ENCODE results near the gene BLVRB.

Gene BLVRB

DNA sequence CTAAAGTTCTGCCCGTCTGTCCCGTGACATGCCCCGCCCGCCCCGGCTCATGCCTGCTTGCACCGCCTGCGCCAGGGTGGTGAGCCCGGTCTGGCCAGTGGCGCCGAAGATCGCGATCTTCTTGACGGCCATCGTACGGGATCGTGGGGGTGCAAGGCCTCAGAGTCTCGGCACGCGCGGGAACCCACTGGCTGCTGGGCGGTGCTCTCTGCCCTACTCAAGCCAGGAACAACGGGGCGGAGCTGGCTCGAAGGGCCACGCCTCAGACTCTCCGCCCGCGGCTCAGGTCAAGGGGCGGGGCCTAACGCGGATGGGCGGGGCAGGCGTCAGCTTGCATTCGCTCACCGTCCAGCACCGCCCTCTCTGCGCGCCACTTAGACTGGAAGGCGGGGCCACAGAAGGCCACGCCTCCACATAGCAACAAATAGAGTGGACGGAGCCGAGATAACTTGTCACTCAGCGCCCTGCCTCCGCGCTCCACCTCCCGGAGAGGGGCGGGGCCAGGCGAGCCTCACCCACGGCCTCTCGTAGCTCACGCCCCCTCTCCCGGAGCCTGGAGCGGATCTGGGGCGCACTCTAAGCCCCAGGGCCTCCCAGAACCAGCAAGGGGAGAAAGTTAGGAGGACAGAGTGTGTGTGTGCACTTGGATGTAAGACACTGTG is at the start of gene BLVRB:
TSS of gene BLVRB (minus strand) at position 189 of the 662 bp plus-strand sequence. CDS start at position 132, 57 bp downstream.
- no peaks in the 10 kb centered on the region for H3K36me3 ChIP-seq (ENCODE audit: control insufficient read depth in 2 of 2, insufficient read depth in 2 of 2, low read length in 2 of 2)
- peaks cover 19 to 26% of the 10 kb centered on the region in 2 donors for H3K4me1 ChIP-seq (ENCODE audit: control insufficient read depth in 2 of 2, insufficient read depth in 2 of 2, low read length in 2 of 2)
- H3K27ac ChIP-seq (ENCODE audit: low read depth in 2 of 2, low read length in 2 of 2) = peak within 1 kb of the TSS; percentile 95 to 96
- H3K27me3 ChIP-seq (ENCODE audit: control insufficient read depth in 2 of 2, insufficient read depth in 2 of 2, low read length in 2 of 2) = peaks cover 6 to 16% of the 10 kb centered on the region in 2 donors
- peak within 1 kb of the TSS; percentile 90 to 96 for H3K9ac ChIP-seq (ENCODE audit: low read depth in 1 of 2, low read length in 2 of 2)
- peak within 1 kb of the TSS; percentile 86 to 96 for H3K4me3 ChIP-seq (ENCODE audit: low read length in 2 of 2)
- H3K9me3 ChIP-seq (ENCODE audit: control insufficient read depth in 2 of 2, low read length in 2 of 2) = no peaks in the 10 kb centered on the region

- H3K27ac ChIP-seq (ENCODE audit: low read depth in 2 of 2, low read length in 2 of 2) = no peak overlapping the region
- H3K9me3 ChIP-seq (ENCODE audit: control insufficient read depth in 2 of 2, low read length in 2 of 2) = no peaks in the 10 kb centered on the region
- H3K27me3 ChIP-seq (ENCODE audit: control insufficient read depth in 2 of 2, insufficient read depth in 2 of 2, low read length in 2 of 2) = peaks cover 22 to 25% of the 10 kb centered on the region in 2 donors
- H3K36me3 ChIP-seq (ENCODE audit: control insufficient read depth in 2 of 2, insufficient read depth in 2 of 2, low read length in 2 of 2) = no peaks in the 10 kb centered on the region
- no peak overlapping the region for H3K9ac ChIP-seq (ENCODE audit: low read depth in 1 of 2, low read length in 2 of 2)
- no peaks in the 10 kb centered on the region for H3K4me1 ChIP-seq (ENCODE audit: control insufficient read depth in 2 of 2, insufficient read depth in 2 of 2, low read length in 2 of 2)
- no peak overlapping the region for H3K4me3 ChIP-seq (ENCODE audit: low read length in 2 of 2)
These were observed 48.3 kb upstream of the BLVRB start for GRCh38 chr19:40513741-40514315.

- Histone ChIP-seq H3K4me1 (ENCODE audit: control insufficient read depth in 2 of 2, insufficient read depth in 2 of 2, low read length in 2 of 2) (no peaks in the 10 kb centered on the region), H3K27me3 (ENCODE audit: control insufficient read depth in 2 of 2, insufficient read depth in 2 of 2, low read length in 2 of 2) (peaks cover 22 to 25% of the 10 kb centered on the region in 2 donors), H3K4me3 (ENCODE audit: low read length in 2 of 2) (no peak overlapping the region), H3K9me3 (ENCODE audit: control insufficient read depth in 2 of 2, low read length in 2 of 2) (no peaks in the 10 kb centered on the region), H3K27ac (ENCODE audit: low read depth in 2 of 2, low read length in 2 of 2) (no peak overlapping the region), H3K9ac (ENCODE audit: low read depth in 1 of 2, low read length in 2 of 2) (no peak overlapping the region), H3K36me3 (ENCODE audit: control insufficient read depth in 2 of 2, insufficient read depth in 2 of 2, low read length in 2 of 2) (no peaks in the 10 kb centered on the region)
These were observed 47.8 kb upstream of the BLVRB start for GRCh38 chr19:40513345-40513678.

- Histone ChIP-seq H3K9me3 (ENCODE audit: control insufficient read depth in 2 of 2, low read length in 2 of 2) (no peaks in the 10 kb centered on the region), H3K36me3 (ENCODE audit: control insufficient read depth in 2 of 2, insufficient read depth in 2 of 2, low read length in 2 of 2) (no peaks in the 10 kb centered on the region), H3K27me3 (ENCODE audit: control insufficient read depth in 2 of 2, insufficient read depth in 2 of 2, low read length in 2 of 2) (peaks cover 22 to 25% of the 10 kb centered on the region in 2 donors), H3K4me1 (ENCODE audit: control insufficient read depth in 2 of 2, insufficient read depth in 2 of 2, low read length in 2 of 2) (no peaks in the 10 kb centered on the region), H3K9ac (ENCODE audit: low read depth in 1 of 2, low read length in 2 of 2) (no peak overlapping the region), H3K27ac (ENCODE audit: low read depth in 2 of 2, low read length in 2 of 2) (no peak overlapping the region), H3K4me3 (ENCODE audit: low read length in 2 of 2) (no peak overlapping the region)
These were observed 47.2 kb upstream of the BLVRB start for GRCh38 chr19:40512473-40513344.

- H3K9me3 ChIP-seq (ENCODE audit: control insufficient read depth in 2 of 2, low read length in 2 of 2) = no peaks in the 10 kb centered on the region
- no peak overlapping the region for H3K9ac ChIP-seq (ENCODE audit: low read depth in 1 of 2, low read length in 2 of 2)
- no peak overlapping the region for H3K27ac ChIP-seq (ENCODE audit: low read depth in 2 of 2, low read length in 2 of 2)
- H3K27me3 ChIP-seq (ENCODE audit: control insufficient read depth in 2 of 2, insufficient read depth in 2 of 2, low read length in 2 of 2) = peaks cover 22 to 25% of the 10 kb centered on the region in 2 donors
- no peaks in the 10 kb centered on the region for H3K4me1 ChIP-seq (ENCODE audit: control insufficient read depth in 2 of 2, insufficient read depth in 2 of 2, low read length in 2 of 2)
- H3K36me3 ChIP-seq (ENCODE audit: control insufficient read depth in 2 of 2, insufficient read depth in 2 of 2, low read length in 2 of 2) = no peaks in the 10 kb centered on the region
- no peak overlapping the region for H3K4me3 ChIP-seq (ENCODE audit: low read length in 2 of 2)
These were observed 46.5 kb upstream of the BLVRB start for GRCh38 chr19:40512110-40512472.

- peaks cover 22 to 25% of the 10 kb centered on the region in 2 donors for H3K27me3 ChIP-seq (ENCODE audit: control insufficient read depth in 2 of 2, insufficient read depth in 2 of 2, low read length in 2 of 2)
- H3K27ac ChIP-seq (ENCODE audit: low read depth in 2 of 2, low read length in 2 of 2) = no peak overlapping the region
- H3K4me1 ChIP-seq (ENCODE audit: control insufficient read depth in 2 of 2, insufficient read depth in 2 of 2, low read length in 2 of 2) = no peaks in the 10 kb centered on the region
- no peak overlapping the region for H3K9ac ChIP-seq (ENCODE audit: low read depth in 1 of 2, low read length in 2 of 2)
- no peak overlapping the region for H3K4me3 ChIP-seq (ENCODE audit: low read length in 2 of 2)
- H3K9me3 ChIP-seq (ENCODE audit: control insufficient read depth in 2 of 2, low read length in 2 of 2) = no peaks in the 10 kb centered on the region
- no peaks in the 10 kb centered on the region for H3K36me3 ChIP-seq (ENCODE audit: control insufficient read depth in 2 of 2, insufficient read depth in 2 of 2, low read length in 2 of 2)
These were observed 45.9 kb upstream of the BLVRB start for GRCh38 chr19:40511487-40511886.

DNA sequence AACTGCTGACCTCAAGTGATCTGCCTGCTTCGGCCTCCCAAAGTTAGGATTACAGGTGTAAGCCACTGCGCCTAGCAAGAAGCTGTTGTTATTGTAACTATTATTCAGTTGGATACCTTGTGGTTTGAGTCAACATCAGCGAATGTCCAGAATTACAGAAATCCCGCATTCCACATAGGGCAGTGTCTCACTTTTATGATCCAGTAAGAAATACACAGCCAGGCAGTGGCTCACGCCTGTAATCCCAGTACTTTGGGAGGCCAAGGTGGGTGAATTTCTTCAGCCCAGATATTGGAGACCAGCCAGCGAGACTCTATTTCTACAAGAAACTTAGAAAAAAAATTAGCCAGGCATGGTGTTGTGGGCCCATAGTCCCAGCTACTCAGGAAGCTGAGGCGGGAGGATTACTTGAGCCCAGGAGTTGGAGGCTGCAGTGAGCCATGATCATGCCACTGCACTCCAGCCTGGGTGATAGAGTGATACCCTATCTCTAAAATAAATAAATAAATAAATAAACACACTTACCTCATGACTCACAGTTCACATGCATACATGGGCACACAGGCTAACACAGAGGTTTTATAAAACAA is 45.1 kb upstream of the BLVRB start:
- Histone ChIP-seq H3K9me3 (ENCODE audit: control insufficient read depth in 2 of 2, low read length in 2 of 2) (no peaks in the 10 kb centered on the region), H3K27ac (ENCODE audit: low read depth in 2 of 2, low read length in 2 of 2) (no peak overlapping the region), H3K9ac (ENCODE audit: low read depth in 1 of 2, low read length in 2 of 2) (no peak overlapping the region), H3K4me3 (ENCODE audit: low read length in 2 of 2) (no peak overlapping the region), H3K36me3 (ENCODE audit: control insufficient read depth in 2 of 2, insufficient read depth in 2 of 2, low read length in 2 of 2) (no peaks in the 10 kb centered on the region), H3K4me1 (ENCODE audit: control insufficient read depth in 2 of 2, insufficient read depth in 2 of 2, low read length in 2 of 2) (no peaks in the 10 kb centered on the region), H3K27me3 (ENCODE audit: control insufficient read depth in 2 of 2, insufficient read depth in 2 of 2, low read length in 2 of 2) (peaks cover 19 to 25% of the 10 kb centered on the region in 2 donors)

DNA sequence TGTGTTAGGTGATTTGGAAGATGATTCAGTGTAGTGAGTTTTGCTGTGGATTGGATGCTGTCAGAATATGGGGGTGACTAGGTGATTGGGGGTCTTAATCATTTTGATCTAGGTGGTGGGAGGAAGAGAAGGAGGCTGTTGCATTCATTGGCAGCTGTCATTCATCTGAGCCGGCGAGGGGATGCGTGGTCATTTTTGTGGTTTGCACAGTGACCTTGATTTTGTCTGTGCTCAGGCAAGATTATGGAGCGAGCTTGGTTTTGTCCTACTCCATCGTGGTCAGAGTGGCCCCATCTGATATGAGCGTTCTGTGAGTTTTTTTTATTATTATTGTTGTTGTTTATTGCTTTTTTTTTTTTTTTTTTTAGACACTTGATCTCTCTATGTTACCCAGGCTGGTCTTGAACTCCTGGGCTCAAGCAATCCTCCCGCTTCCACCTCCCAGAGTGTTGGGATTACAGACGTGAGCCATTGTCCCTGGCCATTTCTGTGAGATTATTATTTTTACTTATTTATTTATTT is 43.3 kb upstream of the BLVRB start:
- H3K4me1 ChIP-seq (ENCODE audit: control insufficient read depth in 2 of 2, insufficient read depth in 2 of 2, low read length in 2 of 2) = no peaks in the 10 kb centered on the region
- H3K27me3 ChIP-seq (ENCODE audit: control insufficient read depth in 2 of 2, insufficient read depth in 2 of 2, low read length in 2 of 2) = peaks cover 12% of the 10 kb centered on the region in 2 donors
- H3K9ac ChIP-seq (ENCODE audit: low read depth in 1 of 2, low read length in 2 of 2) = no peak overlapping the region
- H3K4me3 ChIP-seq (ENCODE audit: low read length in 2 of 2) = no peak overlapping the region
- H3K36me3 ChIP-seq (ENCODE audit: control insufficient read depth in 2 of 2, insufficient read depth in 2 of 2, low read length in 2 of 2) = no peaks in the 10 kb centered on the region
- H3K27ac ChIP-seq (ENCODE audit: low read depth in 2 of 2, low read length in 2 of 2) = no peak overlapping the region
- no peaks in the 10 kb centered on the region for H3K9me3 ChIP-seq (ENCODE audit: control insufficient read depth in 2 of 2, low read length in 2 of 2)

GRCh38 chr19:40507892-40508291 is 42.3 kb upstream of the BLVRB start:
- H3K36me3 ChIP-seq (ENCODE audit: control insufficient read depth in 2 of 2, insufficient read depth in 2 of 2, low read length in 2 of 2) = no peaks in the 10 kb centered on the region
- no peak overlapping the region for H3K9ac ChIP-seq (ENCODE audit: low read depth in 1 of 2, low read length in 2 of 2)
- H3K27me3 ChIP-seq (ENCODE audit: control insufficient read depth in 2 of 2, insufficient read depth in 2 of 2, low read length in 2 of 2) = peaks cover 5 to 7% of the 10 kb centered on the region in 2 donors

DNA sequence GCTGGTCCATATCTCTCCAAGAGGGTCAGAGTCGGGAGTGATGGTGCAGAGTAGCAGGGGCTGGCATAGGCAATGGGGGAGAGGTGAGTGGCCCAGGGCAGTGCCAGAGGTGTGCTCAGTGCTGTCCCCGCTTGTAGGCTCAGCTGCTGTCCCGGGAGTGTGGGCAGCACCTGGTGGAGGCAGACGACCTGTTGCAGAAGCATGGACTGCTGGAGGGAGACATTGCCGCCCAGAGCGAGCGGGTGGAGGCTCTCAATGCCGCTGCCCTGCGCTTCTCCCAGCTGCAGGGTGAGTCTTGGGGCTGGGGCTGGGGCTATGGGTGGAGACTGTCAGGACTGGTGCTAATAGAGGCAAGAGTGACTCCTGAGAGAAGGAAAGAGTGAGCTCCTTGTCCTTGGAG is 40.6 kb upstream of the BLVRB start:
- Histone ChIP-seq H3K9ac (ENCODE audit: low read depth in 1 of 2, low read length in 2 of 2) (no peak overlapping the region), H3K27me3 (ENCODE audit: control insufficient read depth in 2 of 2, insufficient read depth in 2 of 2, low read length in 2 of 2) (no peaks in the 10 kb centered on the region), H3K9me3 (ENCODE audit: control insufficient read depth in 2 of 2, low read length in 2 of 2) (no peaks in the 10 kb centered on the region), H3K4me3 (ENCODE audit: low read length in 2 of 2) (no peak overlapping the region), H3K4me1 (ENCODE audit: control insufficient read depth in 2 of 2, insufficient read depth in 2 of 2, low read length in 2 of 2) (no peaks in the 10 kb centered on the region), H3K36me3 (ENCODE audit: control insufficient read depth in 2 of 2, insufficient read depth in 2 of 2, low read length in 2 of 2) (no peaks in the 10 kb centered on the region), H3K27ac (ENCODE audit: low read depth in 2 of 2, low read length in 2 of 2) (no peak overlapping the region)

More at GRCh38 chr19:40507892-40508291, 42.3 kb upstream of the BLVRB start:
- H3K4me3 ChIP-seq (ENCODE audit: low read length in 2 of 2) = no peak overlapping the region
- H3K9me3 ChIP-seq (ENCODE audit: control insufficient read depth in 2 of 2, low read length in 2 of 2) = no peaks in the 10 kb centered on the region
- no peaks in the 10 kb centered on the region for H3K4me1 ChIP-seq (ENCODE audit: control insufficient read depth in 2 of 2, insufficient read depth in 2 of 2, low read length in 2 of 2)
- H3K27ac ChIP-seq (ENCODE audit: low read depth in 2 of 2, low read length in 2 of 2) = no peak overlapping the region
